HepG2 (cell line): ENCODE results near the gene NPNT.

Experiments
- AGO1 ChIP-seq: fragments of 200-400 bp; formaldehyde crosslinking; IDR thresholded peaks from 2 replicates; pipeline ENCODE4 v1.6.1; 2017; ENCODE audit warnings: mild to moderate bottlenecking, low read depth, low read length, moderate library complexity; ENCODE audit not compliant: poor library complexity, severe bottlenecking
- ATF3 ChIP-seq: sonication (generic); formaldehyde crosslinking; IDR thresholded peaks from 2 replicates; pipeline ENCODE4 v1.4.0; 2020; ENCODE audit warnings: missing genetic modification reagents
- CTCF ChIP-seq: sonication (generic); formaldehyde crosslinking; IDR thresholded peaks from 2 replicates; pipeline ENCODE4 v1.5.0; 2020; ENCODE audit warnings: mild to moderate bottlenecking, missing genetic modification reagents, moderate library complexity
- EP300 ChIP-seq, 3 experiments: sonication (generic) in 1 of 3; formaldehyde crosslinking in 1 of 3; IDR thresholded peaks; 2 replicates each; pipeline versions ENCODE4 v1.5.1 to v1.6.1; 2011 to 2020; ENCODE audit warnings: low read depth in 2 of 3, low read length in 2 of 3, borderline replicate concordance in 1 of 3, improper control_type of control experiment in 1 of 3, mild to moderate bottlenecking in 1 of 3, missing genetic modification reagents in 1 of 3, moderate library complexity in 1 of 3
- FOSL1 ChIP-seq: sonication (generic); formaldehyde crosslinking; IDR thresholded peaks from 2 replicates; pipeline ENCODE4 v1.9.0; 2021; ENCODE audit warnings: missing genetic modification reagents, borderline replicate concordance
- NCOA2 ChIP-seq: sonication (generic); formaldehyde crosslinking; IDR thresholded peaks from 2 replicates; pipeline ENCODE4 v1.8.0; 2022; ENCODE audit warnings: inconsistent platforms
- THYN1 ChIP-seq: sonication (generic); formaldehyde crosslinking; IDR thresholded peaks from 2 replicates; pipeline ENCODE4 v1.8.1; 2023; ENCODE audit warnings: low read depth, mild to moderate bottlenecking, moderate library complexity, missing genetic modification reagents, borderline replicate concordance
- TSC22D2 ChIP-seq: sonication (generic); formaldehyde crosslinking; IDR thresholded peaks from 2 replicates; pipeline ENCODE4 v1.5.1; 2020; ENCODE audit warnings: missing genetic modification reagents, mild to moderate bottlenecking, borderline replicate concordance
- YY1 ChIP-seq: IDR thresholded peaks from 2 replicates; pipeline ENCODE4 v1.6.1; 2011; ENCODE audit warnings: low read length, low read depth, moderate library complexity, mild to moderate bottlenecking; ENCODE audit not compliant: insufficient read depth, insufficient replicate concordance
- ZNF121 ChIP-seq: sonication (generic); formaldehyde crosslinking; IDR thresholded peaks from 2 replicates; pipeline ENCODE4 v1.5.0; 2020; ENCODE audit warnings: mild to moderate bottlenecking, missing genetic modification reagents
- ZNF382 ChIP-seq: sonication (generic); formaldehyde crosslinking; IDR thresholded peaks from 2 replicates; pipeline ENCODE4 v1.5.0; 2020; ENCODE audit warnings: missing genetic modification reagents, mild to moderate bottlenecking, borderline replicate concordance
- ZNF431 ChIP-seq: sonication (generic); formaldehyde crosslinking; IDR thresholded peaks from 2 replicates; pipeline ENCODE4 v1.9.0; 2022; ENCODE audit warnings: missing genetic modification reagents, low read depth, mild to moderate bottlenecking, borderline replicate concordance
- ZNF549 ChIP-seq: sonication (generic); formaldehyde crosslinking; IDR thresholded peaks from 2 replicates; pipeline ENCODE4 v1.5.0; 2020; ENCODE audit warnings: missing genetic modification reagents
- ZNF891 ChIP-seq: sonication (generic); formaldehyde crosslinking; IDR thresholded peaks from 2 replicates; pipeline ENCODE4 v1.5.0; 2020; ENCODE audit warnings: mild to moderate bottlenecking, missing genetic modification reagents

- TF ChIP-seq AGO1 (no peak), EP300 (IDR thresholded peaks at IDR 0.05; ENCODE audit: low read depth in 2 of 2, low read length in 2 of 2) (no peak), EP300 (CRISPR knock-in tag; IDR thresholded peaks at IDR 0.05; ENCODE audit: borderline replicate concordance) (no peak), TSC22D2 (no peak), FOSL1 (CRISPR knock-in tag) (no peak), CTCF (CRISPR knock-in tag) (no peak), ZNF891 (CRISPR knock-in tag) (no peak), ZNF549 (CRISPR knock-in tag) (no peak), ZNF431 (CRISPR knock-in tag) (no peak), ZNF382 (CRISPR knock-in tag) (no peak), THYN1 (CRISPR knock-in tag) (no peak), NCOA2 (CRISPR knock-in tag) (no peak), YY1 (no peak), ATF3 (CRISPR knock-in tag) (no peak), ZNF121 (CRISPR knock-in tag) (no peak)
Observed at GRCh38 chr4:105967058-105967658, 71.9 kb downstream of the NPNT start.
